Natural killer cell treated with Interleukin-12 subunit alpha and Interleukin-12 subunit beta and Interleukin-15 and Interleukin-18, amount 100 ng/mL, for 72 hours (primary cell): ENCODE measurements around the gene BCDIN3D. TPM values are rescaled to one million over a fixed set of nuclear protein-coding genes. Genes with fewer than 3 reads are reported as not detected.

Source experiments
- total RNA-seq, 2 donors: library from RNA; stranded (reverse); gene quantifications; one replicate each; pipeline ENCODE4 v1.2.3, GENCODE V29; 2022

BCDIN3D gene
- total RNA-seq, 2 donors from 2014 or later: 5.9 to 6.8 TPM

Other genes with a start within 250 kb of the BCDIN3D start
- gene FAM186B, start 237.5 kb downstream of the BCDIN3D start, total RNA-seq: 1 to 10 TPM; 2.0 to 2.3 TPM
- gene PRPF40B, start 219.5 kb downstream of the BCDIN3D start, total RNA-seq: 10 to 100 TPM in 1 of 2 donors, 1 to 10 TPM in 1; 6.2 to 12.4 TPM
- gene FMNL3, start 135.7 kb downstream of the BCDIN3D start, total RNA-seq: 100 to 1,000 TPM in 1 of 2 donors, 10 to 100 TPM in 1; 86.9 to 123 TPM
- 100 to 1,000 TPM; 357 to 452 TPM for gene TMBIM6, start 101.5 kb downstream of the BCDIN3D start, total RNA-seq
- 1 to 10 TPM; 1.9 to 4.4 TPM for gene NCKAP5L, start 14.7 kb downstream of the BCDIN3D start, total RNA-seq
- under 1 TPM in 1 of 2 donors, not detected in 1; 0.50 TPM for gene FAIM2, start 60.8 kb upstream of the BCDIN3D start, total RNA-seq
- not detected for gene AQP2, start 107.6 kb upstream of the BCDIN3D start, total RNA-seq
- gene AQP5, start 118.8 kb upstream of the BCDIN3D start, total RNA-seq: not detected
- gene AQP6, start 129.8 kb upstream of the BCDIN3D start, total RNA-seq: not detected
- 100 to 1,000 TPM in 1 of 2 donors, 10 to 100 TPM in 1; 72.2 to 107 TPM for gene RACGAP1, start 182.4 kb upstream of the BCDIN3D start, total RNA-seq
- under 1 TPM in 1 of 2 donors, not detected in 1; 0.17 TPM for gene ASIC1, start 214.5 kb upstream of the BCDIN3D start, total RNA-seq
- gene SMARCD1, start 242.2 kb upstream of the BCDIN3D start, total RNA-seq: 100 to 1,000 TPM in 1 of 2 donors, 10 to 100 TPM in 1; 69.5 to 112 TPM